Activated gamma-delta T cell treated with Interleukin-2 at 50 U/mL for 16 hours (primary cell): ENCODE results near the gene RNF111.
"Not testable (repeated sequence)": the region's sequence is repeated elsewhere in the genome, so short reads cannot be mapped to it uniquely, and the experiment has no call there.

Source experiments
- DNase-seq: peaks from one replicate; pipeline ENCODE4 v3.0.0-alpha.2; 2020

The RNF111 gene

GRCh38 chr15:59140422-59141226 is 153.2 kb downstream of the RNF111 start:
- DNase-seq: no peak

- no peak for DNase-seq
These were observed 155.8 kb downstream of the RNF111 start for GRCh38 chr15:59143281-59143680.

- DNase-seq: not testable (repeated sequence)
These were observed 157.1 kb downstream of the RNF111 start for GRCh38 chr15:59144594-59144993.
